Fibroblast of the aortic adventitia (primary cell): ENCODE data around the gene ERLIN1. TPM values are rescaled to one million over a fixed set of nuclear protein-coding genes. Genes with fewer than 3 reads are reported as not detected.

Source experiments
- DNase-seq: peaks from one replicate; pipeline ENCODE4 v3.0.0-alpha.2; 2010; ENCODE audit warnings: low read depth
- H3K4me3 ChIP-seq: 2 replicates; pipeline ENCODE4 v1.5.1; 2011; ENCODE audit warnings: low read depth, mild to moderate bottlenecking, control low read depth, low read length, moderate library complexity
- CTCF ChIP-seq: IDR thresholded peaks from 2 replicates; pipeline ENCODE4 v1.5.1; 2011; ENCODE audit warnings: mild to moderate bottlenecking, low read length, control low read depth, inconsistent platforms; ENCODE audit not compliant: insufficient read depth
- total RNA-seq: library from RNA; depleted of rRNA; stranded (reverse); fragments of >200 nt; gene quantifications from 2 replicates; pipeline ENCODE4 v1.2.3, GENCODE V29; 2012; ENCODE audit warnings: low replicate concordance

Gene ERLIN1
- total RNA-seq, 1 donor: 53.6 TPM

DNA sequence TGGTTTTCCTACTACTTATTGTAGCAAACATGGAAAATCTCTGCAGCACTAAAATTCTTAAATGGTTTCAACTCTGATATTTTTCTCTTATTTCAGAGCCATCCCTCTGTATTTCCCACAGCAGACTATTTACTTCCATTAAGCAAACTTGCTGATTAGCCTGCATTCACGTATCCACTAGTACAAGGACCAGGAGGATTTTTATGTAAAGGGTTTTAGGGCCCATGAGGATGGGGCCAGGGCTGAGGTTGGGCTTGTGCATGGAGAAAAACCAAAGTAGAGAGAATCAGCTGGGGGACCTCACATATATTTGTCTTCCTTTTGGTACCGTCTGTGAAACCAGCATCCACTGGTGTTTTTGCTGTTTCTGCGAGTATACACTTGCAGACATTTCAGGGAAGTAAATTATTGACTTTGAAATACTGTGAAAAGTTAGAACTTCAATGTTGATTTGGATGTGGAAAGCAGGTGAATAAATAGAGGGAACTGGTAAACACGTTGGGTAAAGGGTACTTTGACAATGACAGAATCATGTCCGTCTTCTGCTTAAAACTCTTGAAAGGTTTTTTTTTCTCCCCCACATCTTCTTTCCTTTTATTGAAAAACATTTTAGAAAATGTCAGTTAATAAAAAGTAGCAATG lies 44.3 kb downstream of the ERLIN1 start:
- no peak for TF ChIP-seq CTCF
- DNase-seq: no peak
- H3K4me3 ChIP-seq: no peak overlapping the region

GRCh38 chr10:100140070-100140469 lies 45.8 kb downstream of the ERLIN1 start:
- TF ChIP-seq CTCF: no peak
- DNase-seq: no peak

DNA sequence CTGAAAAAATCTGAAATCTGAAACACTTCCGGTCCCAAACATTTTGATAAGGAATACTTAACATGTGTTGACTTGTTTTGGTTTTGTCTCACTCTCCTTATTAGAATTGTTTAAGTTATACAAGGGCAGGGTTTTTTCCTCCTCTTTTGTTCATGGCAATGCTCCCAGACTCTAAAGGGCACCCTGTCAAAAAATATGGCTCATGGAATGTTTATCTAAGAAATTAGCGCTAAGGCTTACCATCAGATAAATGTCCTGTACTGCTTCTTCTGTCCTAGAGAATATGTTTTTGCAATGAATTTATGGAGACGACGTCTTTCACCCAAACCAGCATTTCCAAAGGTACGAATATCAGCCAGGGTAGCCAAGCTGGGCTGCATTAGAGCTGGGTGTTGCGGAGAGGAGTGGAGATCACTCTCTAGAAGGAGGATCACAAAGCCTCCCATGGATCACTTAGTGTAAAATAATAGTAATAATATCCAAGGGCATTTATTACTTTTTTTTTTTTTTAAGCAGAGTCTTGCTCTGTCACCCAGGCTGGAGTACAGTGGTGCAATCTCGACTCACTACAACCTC lies 46.8 kb downstream of the ERLIN1 start:
- no peak overlapping the region for H3K4me3 ChIP-seq

More at GRCh38 chr10:100140070-100140469, 45.8 kb downstream of the ERLIN1 start:
- H3K4me3 ChIP-seq: no peak overlapping the region

DNA sequence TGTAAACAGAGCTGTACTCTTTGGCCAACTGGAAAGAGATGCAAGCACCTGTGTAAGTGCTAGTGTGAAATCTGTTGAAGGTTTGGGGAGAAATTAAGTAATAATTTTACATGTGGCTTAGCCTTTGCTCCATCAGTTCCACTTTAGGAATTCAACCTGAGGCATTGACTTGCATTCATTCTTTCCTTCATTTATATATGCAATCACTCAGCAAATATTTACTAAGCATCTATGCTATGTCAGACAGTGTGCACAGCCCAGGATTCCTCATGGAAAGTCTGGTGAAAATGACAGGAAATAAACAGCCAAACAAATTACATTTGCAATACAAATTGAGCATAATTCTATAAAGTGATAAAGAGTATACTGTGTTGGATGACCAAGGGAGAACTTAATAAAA lies 50.3 kb downstream of the ERLIN1 start:
- no peak for DNase-seq
- H3K4me3 ChIP-seq: no peak overlapping the region
- TF ChIP-seq CTCF: no peak

More for the DNA sequence above, 46.8 kb downstream of the ERLIN1 start:
- no peak for TF ChIP-seq CTCF
- peak; percentile 57 for DNase-seq

DNA sequence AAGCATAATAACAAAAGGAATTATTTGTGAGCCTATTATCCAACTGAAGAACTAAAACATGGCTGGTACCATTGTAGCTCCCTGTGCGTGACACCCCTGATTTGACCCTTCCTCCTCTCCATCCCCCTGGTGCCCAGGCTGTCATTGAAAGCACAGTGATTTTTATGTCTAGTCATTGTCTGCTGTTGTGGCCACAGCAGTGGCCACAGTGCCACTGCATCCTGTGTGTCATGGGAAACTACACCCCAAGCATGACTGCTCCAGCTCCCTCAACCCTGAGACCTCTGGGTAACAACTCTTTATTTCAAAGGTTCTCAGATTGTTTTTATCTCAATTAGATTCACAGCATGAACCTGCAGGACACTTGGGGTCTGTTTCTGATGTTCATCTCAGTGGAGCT lies 52.0 kb downstream of the ERLIN1 start:
- H3K4me3 ChIP-seq: no peak overlapping the region
- TF ChIP-seq CTCF: no peak
- DNase-seq: no peak

GRCh38 chr10:100132427-100132826 lies 53.4 kb downstream of the ERLIN1 start:
- TF ChIP-seq CTCF: no peak
- no peak overlapping the region for H3K4me3 ChIP-seq
- DNase-seq: no peak

- TF ChIP-seq CTCF: no peak
- no peak for DNase-seq
Observed at GRCh38 chr10:100131571-100131970, 54.3 kb downstream of the ERLIN1 start.

More at GRCh38 chr10:100131571-100131970, 54.3 kb downstream of the ERLIN1 start:
- no peak overlapping the region for H3K4me3 ChIP-seq
